ENCODE results near the gene HRH1.
"Not testable (repeated sequence)": the region's sequence is repeated elsewhere in the genome, so short reads cannot be mapped to it uniquely, and the experiment has no call there.

HRH1 gene

GRCh38 chr3:11161666-11162065, 7.4 kb downstream of the HRH1 start:
- in situ Hi-C loops (cut with MboI; ENCODE audit: low sequenced_read_pairs, unreplicated experiment): no loop called here
- TF ChIP-seq CTCF (IDR thresholded peaks at IDR 0.05; ENCODE audit: borderline replicate concordance, control extremely low read depth, extremely low read depth, insufficient read depth, missing control alignments): no peak
- DNase-seq (ENCODE audit: low spot score): no peak

- no peak for DNase-seq (ENCODE audit: low spot score)
- in situ Hi-C loops (cut with MboI; ENCODE audit: low sequenced_read_pairs, unreplicated experiment): no loop called here
- TF ChIP-seq CTCF (IDR thresholded peaks at IDR 0.05; ENCODE audit: borderline replicate concordance, control extremely low read depth, extremely low read depth, insufficient read depth, missing control alignments): no peak
These were observed 8.4 kb downstream of the HRH1 start for GRCh38 chr3:11162401-11163345.

- in situ Hi-C loops (cut with MboI; ENCODE audit: low sequenced_read_pairs, unreplicated experiment): no loop called here
- no peak for DNase-seq (ENCODE audit: low spot score)
- no peak for TF ChIP-seq CTCF (IDR thresholded peaks at IDR 0.05; ENCODE audit: borderline replicate concordance, control extremely low read depth, extremely low read depth, insufficient read depth, missing control alignments)
These were observed 10.3 kb downstream of the HRH1 start for GRCh38 chr3:11164607-11165006.

GRCh38 chr3:11165476-11165875, 11.2 kb downstream of the HRH1 start:
- in situ Hi-C loops (cut with MboI; ENCODE audit: low sequenced_read_pairs, unreplicated experiment): no loop called here
- no peak for TF ChIP-seq CTCF (IDR thresholded peaks at IDR 0.05; ENCODE audit: borderline replicate concordance, control extremely low read depth, extremely low read depth, insufficient read depth, missing control alignments)
- DNase-seq (ENCODE audit: low spot score): no peak

- in situ Hi-C loops (cut with MboI; ENCODE audit: low sequenced_read_pairs, unreplicated experiment); DNase-seq (ENCODE audit: low spot score): not testable (repeated sequence)
These were observed 12.6 kb downstream of the HRH1 start for GRCh38 chr3:11166807-11167400.

- in situ Hi-C loops (cut with MboI; ENCODE audit: low sequenced_read_pairs, unreplicated experiment): no loop called here
- TF ChIP-seq CTCF (IDR thresholded peaks at IDR 0.05; ENCODE audit: borderline replicate concordance, control extremely low read depth, extremely low read depth, insufficient read depth, missing control alignments): no peak
- DNase-seq (ENCODE audit: low spot score): no peak
These were observed 13.3 kb downstream of the HRH1 start for GRCh38 chr3:11167590-11167989.

- TF ChIP-seq CTCF (IDR thresholded peaks at IDR 0.05; ENCODE audit: borderline replicate concordance, control extremely low read depth, extremely low read depth, insufficient read depth, missing control alignments): no peak
- in situ Hi-C loops (cut with MboI; ENCODE audit: low sequenced_read_pairs, unreplicated experiment): no loop called here
- no peak for DNase-seq (ENCODE audit: low spot score)
These were observed 14.1 kb downstream of the HRH1 start for GRCh38 chr3:11168406-11168805.

All from GM13976 (cell line).